ENCODE results near the gene TMEM52B.

DNA sequence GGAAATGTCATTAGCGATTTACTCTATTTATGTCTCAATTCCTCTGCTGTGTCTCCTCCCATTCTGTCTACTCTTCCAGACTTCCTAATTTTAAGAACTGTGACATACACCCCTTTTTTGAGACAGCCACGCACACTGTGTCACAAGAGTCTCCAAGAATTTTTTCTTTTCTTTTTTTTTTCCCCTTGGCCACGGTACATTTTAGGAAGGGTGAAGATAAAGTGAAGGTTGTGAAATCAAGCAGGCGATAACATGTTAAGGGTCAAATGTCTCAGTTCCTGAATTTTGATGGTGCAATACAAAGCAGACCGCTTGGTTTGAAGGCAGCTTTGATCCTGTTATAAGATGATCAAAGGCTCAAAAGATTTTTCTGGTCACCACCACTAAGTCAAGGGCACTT, 11.2 kb upstream of the TMEM52B start:
- TF ChIP-seq POLR2AphosphoS5 (IDR thresholded peaks at IDR 0.05) (peak in 1 of 2 donors; percentile 73), POLR2A (IDR thresholded peaks at IDR 0.05) (peak in 1 of 4 donors; percentile 59), EP300 (IDR thresholded peaks at IDR 0.05) (peak in 1 of 4 donors; percentile 54)
- TF ChIP-seq, protein P1, sequence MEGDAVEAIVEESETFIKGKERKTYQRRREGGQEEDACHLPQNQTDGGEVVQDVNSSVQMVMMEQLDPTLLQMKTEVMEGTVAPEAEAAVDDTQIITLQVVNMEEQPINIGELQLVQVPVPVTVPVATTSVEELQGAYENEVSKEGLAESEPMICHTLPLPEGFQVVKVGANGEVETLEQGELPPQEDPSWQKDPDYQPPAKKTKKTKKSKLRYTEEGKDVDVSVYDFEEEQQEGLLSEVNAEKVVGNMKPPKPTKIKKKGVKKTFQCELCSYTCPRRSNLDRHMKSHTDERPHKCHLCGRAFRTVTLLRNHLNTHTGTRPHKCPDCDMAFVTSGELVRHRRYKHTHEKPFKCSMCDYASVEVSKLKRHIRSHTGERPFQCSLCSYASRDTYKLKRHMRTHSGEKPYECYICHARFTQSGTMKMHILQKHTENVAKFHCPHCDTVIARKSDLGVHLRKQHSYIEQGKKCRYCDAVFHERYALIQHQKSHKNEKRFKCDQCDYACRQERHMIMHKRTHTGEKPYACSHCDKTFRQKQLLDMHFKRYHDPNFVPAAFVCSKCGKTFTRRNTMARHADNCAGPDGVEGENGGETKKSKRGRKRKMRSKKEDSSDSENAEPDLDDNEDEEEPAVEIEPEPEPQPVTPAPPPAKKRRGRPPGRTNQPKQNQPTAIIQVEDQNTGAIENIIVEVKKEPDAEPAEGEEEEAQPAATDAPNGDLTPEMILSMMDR (IDR thresholded peaks at IDR 0.05), result no peak

All from upper lobe of left lung (tissue), 4 donors.